ENCODE data around the gene SLC5A2.
"Not testable (repeated sequence)": the region's sequence is repeated elsewhere in the genome, so short reads cannot be mapped to it uniquely, and the experiment has no call there.

Gene SLC5A2

DNA sequence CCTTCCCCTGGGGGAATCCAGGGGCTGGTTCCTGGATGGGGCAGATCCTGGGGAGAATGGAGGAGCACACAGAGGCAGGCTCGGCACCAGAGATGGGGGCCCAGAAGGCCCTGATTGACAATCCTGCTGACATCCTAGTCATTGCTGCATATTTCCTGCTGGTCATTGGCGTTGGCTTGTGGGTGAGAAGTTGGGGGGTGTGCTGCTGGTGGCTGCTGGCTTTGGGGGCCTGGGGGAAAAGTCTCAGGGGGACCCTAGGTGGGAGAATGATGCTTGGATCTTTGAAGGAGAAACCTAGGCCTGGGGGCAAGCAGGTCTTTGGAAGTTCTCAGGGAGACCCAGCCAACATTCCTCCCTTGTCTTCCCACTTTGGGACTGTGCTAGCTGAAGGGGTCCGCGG, at the start of gene SLC5A2:
TSS of gene SLC5A2 (plus strand) at position 43 of the 400 bp plus-strand sequence. CDS start at position 57, 14 bp downstream.
- no peak for DNase-seq (ENCODE audit: low read depth)

DNA sequence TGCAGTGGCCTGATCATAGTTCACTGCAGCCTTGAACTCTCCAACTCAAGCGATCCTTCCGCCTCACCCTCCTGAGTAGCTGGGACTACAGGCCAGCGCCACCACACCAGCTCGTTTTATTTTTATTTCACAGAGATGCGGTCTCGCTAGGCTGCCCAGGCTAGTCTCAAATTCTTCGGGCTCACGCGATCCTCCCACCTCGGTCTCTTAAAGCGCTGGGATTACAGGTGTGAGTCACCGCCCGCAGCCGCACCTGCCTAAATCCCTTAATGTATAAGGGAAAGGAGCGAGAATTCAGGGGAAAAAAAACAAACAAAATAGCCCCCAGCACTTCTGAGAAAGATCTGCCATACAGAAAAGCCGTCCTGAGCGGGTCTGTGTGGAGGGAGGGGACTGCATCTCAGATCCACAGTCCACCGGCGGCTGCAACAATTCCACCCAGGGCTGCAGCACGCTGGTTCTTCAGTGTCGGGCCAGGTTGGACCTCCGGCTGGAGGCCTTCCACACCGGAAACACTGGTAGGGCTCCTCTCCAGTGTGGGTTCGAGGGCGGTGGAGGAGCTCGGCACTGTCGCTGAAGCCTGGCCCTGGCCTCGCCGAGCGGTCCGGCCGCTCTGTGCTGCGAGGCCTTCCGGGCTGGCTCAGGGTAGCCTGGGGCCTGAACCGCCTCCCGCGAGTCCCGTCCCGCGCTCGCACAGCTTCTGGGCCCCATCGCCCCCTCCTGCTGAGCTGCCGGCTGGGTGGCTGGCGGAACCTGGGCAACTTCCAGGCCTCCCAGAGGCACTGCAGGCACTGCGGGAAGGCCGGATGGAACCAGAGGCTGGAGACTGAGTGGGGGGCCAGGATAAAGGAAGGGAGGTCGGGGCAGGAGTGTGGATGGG, 47.3 kb upstream of the SLC5A2 start:
- no peak for DNase-seq (ENCODE audit: low read depth)

DNA sequence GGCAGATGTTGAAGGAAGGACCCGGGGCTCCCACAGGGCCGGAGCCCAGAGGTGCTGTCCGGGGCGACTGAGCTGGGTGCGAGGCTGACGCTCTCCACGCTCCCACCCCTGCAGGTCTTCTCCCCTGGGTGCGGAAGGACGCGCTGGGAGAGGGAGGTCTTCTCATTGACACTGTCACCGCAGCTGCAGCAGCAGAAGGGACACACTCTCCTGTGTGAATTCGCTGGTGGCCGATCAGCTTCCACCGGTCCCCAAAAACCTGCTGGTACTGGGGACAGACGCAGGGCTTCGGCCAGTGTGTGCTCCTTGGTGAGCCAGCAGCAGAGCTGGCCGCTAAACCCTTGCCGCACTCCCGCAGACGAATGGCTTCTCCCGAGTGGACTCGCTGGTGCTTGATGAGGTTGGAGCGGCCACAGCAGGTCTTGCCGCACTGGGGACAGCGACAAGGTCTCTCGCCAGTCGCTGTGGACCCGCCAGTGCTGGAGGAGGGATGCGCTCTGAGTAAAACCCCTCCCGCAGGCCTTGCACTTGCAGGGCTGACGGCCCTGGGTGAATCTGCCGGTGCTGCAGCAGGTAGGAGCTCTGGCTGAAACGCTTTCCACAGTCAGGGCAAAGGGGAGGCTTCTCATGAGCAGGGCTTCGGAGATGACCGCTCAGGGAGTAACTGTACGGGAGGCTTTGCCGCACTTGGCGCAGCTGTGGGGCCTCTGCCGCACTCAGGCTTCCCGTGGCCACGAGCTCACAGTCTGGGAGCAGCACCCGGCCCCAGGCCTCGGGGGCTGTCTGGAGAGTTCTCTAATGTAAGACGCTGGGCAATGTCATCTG, 46.5 kb upstream of the SLC5A2 start:
- DNase-seq (ENCODE audit: low read depth) = no peak

DNA sequence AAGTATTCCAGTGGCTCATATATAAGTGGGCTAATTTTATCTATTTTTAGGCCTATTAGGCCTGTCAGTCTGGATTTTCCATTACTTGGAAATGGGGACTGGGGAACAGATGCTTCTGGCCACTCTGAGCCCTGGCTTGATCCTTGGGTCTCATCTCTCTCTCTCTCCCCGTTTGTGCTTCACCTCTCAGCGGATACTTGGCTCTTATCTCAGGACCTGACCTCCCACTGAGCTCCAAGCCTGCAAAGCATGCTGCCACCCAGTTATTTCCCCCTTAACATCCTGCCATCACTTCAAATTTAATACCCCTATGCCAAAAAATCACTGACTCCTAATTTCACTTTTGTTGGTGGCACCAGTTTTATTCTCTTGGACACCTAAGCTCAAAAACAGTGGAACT, 44.5 kb upstream of the SLC5A2 start:
- no peak for DNase-seq (ENCODE audit: low read depth)

DNA sequence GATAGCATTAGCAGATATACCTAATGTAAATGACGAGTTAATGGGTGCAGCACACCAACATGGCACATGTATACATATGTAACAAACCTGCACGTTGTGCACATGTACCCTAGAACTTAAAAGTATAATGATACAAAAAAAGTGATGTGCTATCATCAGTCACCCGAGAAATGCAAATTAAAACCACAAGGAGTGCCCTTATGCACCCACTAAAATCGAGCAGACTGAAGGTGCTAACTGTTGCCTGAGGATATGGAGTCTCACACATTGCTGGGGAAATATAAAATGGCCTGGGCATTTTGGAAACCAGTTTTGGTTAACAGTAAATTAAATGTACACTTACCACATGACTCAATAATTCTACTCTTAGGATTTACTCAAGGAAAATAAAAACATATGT, 43.9 kb upstream of the SLC5A2 start:
- not testable (repeated sequence) for DNase-seq (ENCODE audit: low read depth)

DNA sequence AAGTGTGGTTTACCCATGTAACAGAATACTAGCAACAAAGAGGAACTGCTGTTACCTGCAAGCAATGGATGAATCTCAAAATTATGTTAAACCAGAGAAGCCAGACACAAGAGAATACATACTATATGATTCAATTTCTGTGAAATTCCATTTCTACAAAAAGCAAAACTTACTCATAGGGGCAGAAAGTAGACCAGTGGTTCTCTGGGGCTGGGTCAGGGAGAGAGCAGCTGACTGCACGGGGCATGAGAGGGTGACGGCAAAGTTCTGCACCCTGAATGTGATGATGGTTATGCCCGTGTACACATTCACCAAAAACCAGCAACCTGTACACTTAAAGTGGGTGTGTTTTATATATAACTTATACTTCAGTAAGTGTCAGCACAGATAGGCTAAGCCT, 43.4 kb upstream of the SLC5A2 start:
- no peak for DNase-seq (ENCODE audit: low read depth)

DNA sequence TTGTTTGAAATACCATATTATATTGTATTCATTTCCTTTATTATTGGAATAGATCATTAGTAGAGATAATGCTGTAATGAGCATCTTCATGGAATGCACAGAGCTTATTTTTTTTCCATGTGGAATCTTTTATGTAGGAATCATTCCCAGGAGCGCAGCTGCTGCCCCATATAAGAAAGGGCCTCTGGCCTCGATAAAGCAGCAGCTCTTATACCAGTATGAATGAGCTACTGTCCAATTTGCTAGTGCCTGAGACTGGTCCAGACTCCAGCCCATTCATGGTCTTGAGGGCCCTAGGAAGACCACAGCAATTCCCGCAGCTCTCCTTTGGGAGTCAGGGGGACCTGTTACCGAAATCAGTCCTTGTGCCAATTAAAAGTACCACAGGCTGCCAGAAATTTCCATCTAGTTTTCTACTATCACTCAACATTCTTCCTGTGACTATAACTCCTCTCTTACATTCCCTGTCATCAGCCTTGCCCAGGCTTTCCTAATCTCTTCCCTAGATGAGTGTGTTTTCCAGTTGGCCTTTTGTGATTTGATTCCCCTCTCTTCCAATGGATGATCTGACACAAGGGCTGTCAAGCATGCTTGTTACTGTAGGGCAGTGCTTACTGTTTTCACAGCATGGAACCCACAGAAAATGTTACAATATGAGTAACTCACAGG, 42.3 kb upstream of the SLC5A2 start:
- DNase-seq (ENCODE audit: low read depth) = no peak

DNA sequence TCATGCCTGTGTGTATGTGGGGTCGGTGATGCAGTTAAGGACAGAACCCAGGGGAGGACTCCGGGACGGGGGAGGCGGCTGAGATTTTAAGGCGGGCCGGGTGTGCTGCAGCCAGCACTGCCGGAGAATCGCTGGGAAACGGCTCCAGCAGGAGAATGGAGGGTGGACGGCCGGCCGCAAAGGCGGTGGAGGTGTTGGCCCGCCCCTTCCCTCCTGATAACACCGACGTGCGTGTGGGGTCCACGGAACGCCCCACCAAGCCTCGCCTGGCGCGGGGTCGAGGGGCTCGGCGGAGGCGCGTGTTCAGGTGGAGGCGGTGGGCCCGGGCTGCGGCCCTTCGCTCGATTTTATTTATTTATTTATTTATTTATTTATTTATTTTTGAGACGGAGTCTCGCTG, 41.0 kb upstream of the SLC5A2 start:
- no peak for DNase-seq (ENCODE audit: low read depth)

DNA sequence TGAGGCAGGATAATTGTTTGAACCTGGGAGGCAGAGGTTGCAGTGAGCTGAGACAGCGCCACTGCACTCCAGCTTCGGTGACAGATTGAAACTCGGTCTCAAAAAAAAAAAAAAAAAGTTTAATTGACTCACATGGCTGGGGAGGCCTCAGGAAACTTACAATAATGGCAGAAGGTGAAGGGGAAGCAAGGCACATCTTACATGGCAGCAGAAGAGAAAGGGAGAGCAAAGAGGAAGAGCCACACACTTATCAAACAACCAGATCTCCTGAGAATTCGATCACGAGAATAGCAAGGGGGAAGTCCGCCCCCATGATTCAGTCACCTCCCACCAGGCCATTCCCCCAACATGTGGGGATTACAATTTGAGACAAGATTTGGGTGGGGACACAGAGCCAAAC, 37.0 kb upstream of the SLC5A2 start:
- not testable (repeated sequence) for DNase-seq (ENCODE audit: low read depth)

DNA sequence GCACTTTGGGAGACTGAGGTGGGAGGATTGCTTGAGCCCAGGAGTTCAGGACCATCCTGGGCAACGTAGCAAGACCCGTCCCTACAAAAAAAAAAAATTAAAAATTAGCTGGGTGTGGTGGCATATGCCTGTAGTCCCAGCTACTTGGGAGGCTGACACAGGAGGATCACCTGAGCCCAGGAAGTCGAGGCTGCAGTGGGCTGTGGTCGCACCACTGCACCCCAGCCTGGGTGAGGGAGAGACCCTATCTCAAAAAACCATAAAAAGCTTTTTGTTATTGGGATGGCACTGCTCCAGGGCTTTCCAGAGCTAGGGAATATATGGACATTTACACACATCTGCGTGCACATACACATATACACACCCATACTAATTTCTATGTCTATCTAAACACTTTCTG, 31.7 kb upstream of the SLC5A2 start:
- DNase-seq (ENCODE audit: low read depth) = no peak

DNA sequence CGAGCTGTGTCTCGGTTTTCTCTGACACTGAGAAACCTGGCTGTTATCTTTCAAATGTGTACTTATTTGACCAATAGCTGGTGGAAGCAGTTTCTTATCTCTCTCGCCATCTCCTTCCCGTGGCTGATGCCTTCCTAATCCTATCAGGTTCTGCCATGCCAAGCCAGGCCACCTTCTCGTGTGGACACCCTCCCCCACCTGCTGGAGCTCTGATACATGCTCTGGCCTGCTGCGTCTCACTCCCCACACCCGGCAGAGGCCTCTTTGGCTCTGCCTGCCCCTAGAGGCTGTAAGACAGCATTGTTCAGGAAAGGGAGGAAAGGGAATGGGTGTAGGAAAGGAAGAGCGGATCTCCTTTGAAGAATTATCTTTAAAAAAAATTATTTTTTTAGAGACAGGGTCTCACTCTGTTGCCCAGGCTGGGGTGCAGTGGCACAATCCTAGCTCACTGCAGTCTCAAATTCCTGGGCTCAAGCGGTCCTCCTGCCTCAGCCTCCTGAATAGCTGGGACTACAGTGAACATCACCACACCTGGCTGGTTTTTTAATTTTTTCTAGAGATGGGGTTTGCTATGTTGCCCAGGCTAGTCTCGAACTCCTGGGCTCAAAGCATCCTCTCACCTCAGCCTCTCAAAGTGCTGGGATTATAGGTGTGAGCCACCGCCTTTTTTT, 31.1 kb upstream of the SLC5A2 start:
- DNase-seq (ENCODE audit: low read depth) = no peak

DNA sequence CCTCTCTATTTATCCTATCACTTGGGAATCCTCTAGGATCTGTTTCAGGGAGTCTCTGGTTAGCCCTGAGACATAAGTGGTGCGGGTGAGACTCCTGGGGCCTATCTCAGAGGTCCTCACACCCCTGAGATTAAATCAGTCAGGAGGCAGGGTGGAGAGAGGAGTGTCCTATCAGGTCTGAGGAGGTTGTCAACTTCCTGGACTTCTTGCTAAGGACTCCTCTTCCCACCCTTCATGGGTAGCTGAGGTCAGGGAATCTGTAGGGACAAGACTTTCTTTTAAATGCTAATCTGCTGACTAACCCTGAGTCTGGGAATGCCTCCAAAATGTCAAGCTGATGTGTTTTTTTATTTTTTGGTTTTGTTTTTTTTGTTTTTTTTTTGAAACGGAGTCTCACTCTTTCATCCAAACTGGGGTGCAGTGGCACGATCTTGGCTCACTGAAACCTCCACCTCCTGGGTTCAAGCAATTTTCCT, 30.3 kb upstream of the SLC5A2 start:
- no peak for DNase-seq (ENCODE audit: low read depth)

DNA sequence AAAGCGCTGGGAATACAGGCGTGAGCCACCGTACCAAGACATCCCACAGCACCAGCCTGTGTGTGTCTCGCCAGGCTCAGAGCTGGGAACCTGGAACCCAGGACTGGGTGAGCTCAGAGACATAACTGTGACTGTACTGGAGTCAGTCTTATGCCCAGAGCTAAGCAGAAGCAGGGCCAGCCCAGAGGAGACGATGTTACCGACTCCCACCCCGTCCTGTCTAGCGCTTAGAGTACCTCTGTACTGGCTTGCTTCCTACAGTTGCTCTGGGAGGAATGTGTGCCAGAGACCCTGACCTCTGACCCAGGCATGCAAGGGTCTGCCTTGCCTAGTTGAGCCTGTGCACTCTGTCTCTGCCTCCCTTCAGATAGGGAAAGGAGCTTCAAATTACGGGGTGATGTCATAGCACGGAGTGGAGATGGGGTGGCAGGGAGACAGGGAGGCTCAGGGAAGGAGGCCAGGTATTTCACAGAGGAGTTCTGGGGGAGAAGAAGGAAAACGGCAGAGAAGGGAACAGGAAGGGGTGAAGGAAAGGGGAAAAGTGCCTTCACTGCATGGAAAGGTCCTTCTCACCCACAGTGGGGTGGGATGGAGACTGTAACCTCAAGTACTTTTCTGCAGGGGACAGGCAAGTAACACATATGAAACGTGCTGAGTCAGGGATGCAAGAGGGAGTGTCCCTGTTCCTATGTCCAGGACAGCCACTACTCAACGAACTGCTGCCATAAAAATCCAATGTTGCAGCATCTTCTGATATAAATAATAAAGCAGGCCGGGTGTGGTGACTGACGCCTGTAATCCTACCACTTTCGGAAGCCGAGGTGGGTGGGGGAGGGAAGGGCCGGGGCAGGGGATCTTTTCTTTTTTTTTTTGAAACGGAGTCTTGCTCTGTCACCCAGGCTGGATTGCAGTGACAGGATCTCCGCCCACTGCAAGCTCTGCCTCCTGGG, 29.4 kb upstream of the SLC5A2 start:
- DNase-seq (ENCODE audit: low read depth) = no peak

DNA sequence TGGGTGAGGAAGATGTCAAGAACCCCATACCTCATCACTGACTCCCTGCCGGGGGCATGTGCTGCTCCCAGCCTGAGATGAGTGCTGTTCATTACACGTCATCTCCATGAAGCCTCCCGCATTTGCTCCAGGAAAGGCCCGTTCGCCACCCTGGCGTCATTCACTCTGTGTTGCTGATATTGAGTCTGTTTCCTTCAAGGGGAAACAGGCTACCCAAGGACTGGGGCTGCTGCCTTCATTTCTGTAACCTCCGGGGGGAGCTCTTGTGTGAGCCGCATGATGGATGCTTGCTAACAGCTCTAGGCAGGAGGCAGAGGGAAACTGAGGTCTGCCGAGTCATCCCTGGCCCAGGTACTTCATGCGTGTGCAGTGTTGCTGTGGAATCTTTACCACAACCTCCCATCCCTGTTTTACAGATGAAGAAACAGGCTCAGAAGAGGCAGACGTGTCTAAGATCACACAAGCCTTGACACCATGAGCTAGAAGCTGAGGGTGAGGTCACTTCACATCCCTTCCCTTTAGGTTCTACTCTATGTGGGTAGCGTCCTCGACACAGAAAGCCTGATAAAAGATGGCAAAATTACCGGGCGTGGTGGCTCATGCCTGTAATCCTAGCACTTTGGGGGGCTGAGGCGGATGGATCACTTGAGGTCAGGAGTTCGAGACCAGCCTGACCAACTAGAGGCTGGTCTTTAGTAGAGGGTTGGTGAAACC, 27.2 kb upstream of the SLC5A2 start:
- DNase-seq (ENCODE audit: low read depth) = no peak

DNA sequence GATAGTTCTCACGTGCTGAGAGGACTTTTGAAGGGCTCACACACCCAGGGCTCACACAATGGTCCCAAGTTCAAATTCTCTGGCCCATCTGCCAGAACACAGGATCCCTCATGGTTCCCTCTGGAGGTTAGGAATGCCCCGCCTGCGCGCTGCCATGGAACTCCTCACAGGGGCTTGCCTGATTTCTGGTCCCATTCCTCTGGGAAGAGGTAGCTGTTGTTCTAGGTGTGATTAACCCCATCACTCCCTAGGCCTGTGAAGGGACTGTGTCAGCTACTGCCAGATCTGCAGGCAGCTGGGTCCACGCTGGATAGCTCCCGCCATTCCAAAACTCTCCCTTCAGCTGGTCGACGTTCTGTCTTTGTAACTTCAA, 25.9 kb upstream of the SLC5A2 start:
- no peak for DNase-seq (ENCODE audit: low read depth)

DNA sequence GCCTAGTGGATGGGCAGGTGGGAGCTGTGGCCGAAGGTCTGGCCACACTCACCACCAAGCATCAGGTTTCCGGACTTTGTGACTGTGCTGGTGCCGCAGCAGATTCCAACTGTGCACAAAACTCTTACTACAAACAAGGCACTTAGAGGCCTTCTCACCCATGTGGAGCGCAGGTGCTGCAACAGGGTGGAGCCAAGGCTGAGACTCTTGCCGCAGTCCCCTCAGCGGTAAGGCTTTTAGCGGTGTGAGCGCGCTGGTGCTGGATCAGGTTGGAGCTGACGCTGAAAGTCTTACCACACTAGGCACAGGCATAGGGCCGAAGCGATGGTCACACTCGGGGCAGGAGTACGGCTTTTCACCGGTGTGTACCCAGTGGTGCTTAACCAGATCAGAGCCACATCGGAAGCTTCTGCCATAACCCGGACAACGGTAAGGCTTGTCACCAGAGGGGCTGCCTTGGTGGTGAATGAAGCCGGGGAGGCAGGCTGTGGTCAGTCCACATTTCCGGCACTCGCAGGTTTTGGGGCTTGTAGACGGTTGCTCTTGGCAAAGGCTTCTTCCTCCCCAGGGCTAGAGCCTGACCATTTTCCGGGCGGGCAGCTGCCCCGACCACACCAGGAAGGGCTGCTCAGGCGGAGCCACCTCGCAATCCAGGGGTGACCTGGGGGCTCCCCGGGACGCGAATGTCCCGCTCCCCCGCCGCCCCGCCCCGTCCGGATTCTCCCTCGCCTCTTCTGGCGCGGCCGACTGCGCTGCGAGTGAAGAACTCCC, 24.7 kb upstream of the SLC5A2 start:
- DNase-seq (ENCODE audit: low read depth) = no peak

DNA sequence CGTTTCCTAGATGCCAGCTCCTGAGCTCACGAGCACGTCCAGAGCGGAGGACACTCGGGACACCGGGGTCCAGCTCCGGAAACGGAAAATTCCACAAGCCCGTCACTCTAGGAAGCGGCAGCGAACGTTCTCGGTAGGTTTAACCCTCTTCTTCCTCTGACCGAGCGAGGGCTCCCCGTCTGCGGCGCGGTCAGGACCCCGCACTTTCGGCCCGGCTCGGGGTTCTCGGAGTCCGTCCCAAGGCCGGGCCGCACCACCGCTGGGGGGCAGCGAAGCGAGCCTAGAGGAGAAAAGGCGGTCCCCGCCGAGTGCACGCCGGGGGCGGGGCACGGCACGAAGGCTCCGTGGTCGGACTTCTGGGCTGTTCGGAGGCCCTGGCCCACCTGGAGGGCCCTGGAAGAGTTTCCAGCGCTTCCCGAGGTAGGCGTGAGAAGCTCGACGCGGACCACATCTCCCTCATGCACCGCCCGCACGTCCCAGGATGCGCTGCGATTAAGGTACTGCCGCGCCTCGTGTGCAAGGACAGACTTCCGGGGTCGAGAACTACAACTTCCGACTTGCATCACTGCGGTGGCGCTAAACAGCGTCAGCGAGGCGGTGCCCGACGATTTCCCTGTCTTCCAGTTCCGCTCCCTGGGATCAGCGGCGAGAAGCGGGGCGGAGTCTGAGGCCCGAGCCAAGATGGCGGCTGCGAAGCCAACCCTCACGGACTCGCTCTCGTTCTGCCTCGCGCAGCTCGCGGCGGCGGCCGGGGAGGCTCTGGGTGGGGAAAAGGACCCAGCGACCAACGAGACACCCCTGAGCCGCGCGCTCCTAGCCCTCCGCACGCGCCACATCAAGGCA, 23.9 kb upstream of the SLC5A2 start, which contains the start of gene ARMC5:
TSS of gene ARMC5 (plus strand) at position 658 of the 843 bp plus-strand sequence. CDS start at position 682, 24 bp downstream.
- peak; percentile 97 for DNase-seq (ENCODE audit: low read depth)

Measured in CMK (cell line).